GM12801 (cell line): ENCODE measurements around the gene COL5A2.

Experiments used
- CTCF ChIP-seq: IDR thresholded peaks from one replicate; pipeline ENCODE4 v1.5.1; 2011; ENCODE audit warnings: control low read depth; ENCODE audit not compliant: insufficient read length; ENCODE audit errors: extremely low read depth

COL5A2 gene

GRCh38 chr2:189179570-189179950 lies at the start of gene COL5A2:
TSS of gene COL5A2 (minus strand) at chr2:189179761. CDS start at chr2:189179604, 157 bp downstream.
- TF ChIP-seq CTCF: no peak

- TF ChIP-seq CTCF: no peak
These were observed 46.5 kb upstream of the COL5A2 start for GRCh38 chr2:189226017-189226416.

GRCh38 chr2:189225032-189225431 lies 45.5 kb upstream of the COL5A2 start:
- no peak for TF ChIP-seq CTCF

GRCh38 chr2:189222468-189223105 lies 43.0 kb upstream of the COL5A2 start:
- TF ChIP-seq CTCF: no peak

GRCh38 chr2:189221811-189222467 lies 42.4 kb upstream of the COL5A2 start:
- no peak for TF ChIP-seq CTCF

- TF ChIP-seq CTCF: no peak
These were observed 38.7 kb upstream of the COL5A2 start for GRCh38 chr2:189218236-189218635.

GRCh38 chr2:189217541-189217940 lies 38.0 kb upstream of the COL5A2 start:
- TF ChIP-seq CTCF: no peak
